Hematopoietic multipotent progenitor cell treated with erythropoietin and hydrocortisone succinate and interleukin-3 and kit ligand, for 15 days (in vitro differentiated cells): Measurements from ENCODE around the gene DNAI4.
"Not testable (repeated sequence)": the region's sequence is repeated elsewhere in the genome, so short reads cannot be mapped to it uniquely, and the experiment has no call there.

Experiments
- DNase-seq: peaks from one replicate; pipeline ENCODE4 v3.0.0-alpha.2; 2015; ENCODE audit warnings: low spot score

DNAI4 gene

DNA sequence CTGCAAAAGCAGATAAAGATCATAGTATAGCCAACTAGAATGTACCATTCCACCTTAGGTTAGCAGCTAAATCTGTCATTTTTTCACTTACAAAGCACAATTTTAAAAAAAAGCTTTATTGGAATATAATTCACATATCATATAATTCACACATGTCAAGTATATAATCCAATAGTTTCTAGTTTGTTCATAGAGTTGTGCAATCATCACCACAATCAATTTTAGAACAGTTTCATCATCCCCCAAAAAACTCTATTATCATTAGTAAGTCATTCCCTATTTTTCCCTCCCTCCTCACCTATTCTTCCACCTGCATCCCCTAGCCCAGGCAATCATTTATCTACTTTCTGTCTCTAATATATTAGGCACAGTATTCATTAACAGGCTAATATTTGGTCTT, 91.5 kb downstream of the DNAI4 start:
- DNase-seq = no peak

DNA sequence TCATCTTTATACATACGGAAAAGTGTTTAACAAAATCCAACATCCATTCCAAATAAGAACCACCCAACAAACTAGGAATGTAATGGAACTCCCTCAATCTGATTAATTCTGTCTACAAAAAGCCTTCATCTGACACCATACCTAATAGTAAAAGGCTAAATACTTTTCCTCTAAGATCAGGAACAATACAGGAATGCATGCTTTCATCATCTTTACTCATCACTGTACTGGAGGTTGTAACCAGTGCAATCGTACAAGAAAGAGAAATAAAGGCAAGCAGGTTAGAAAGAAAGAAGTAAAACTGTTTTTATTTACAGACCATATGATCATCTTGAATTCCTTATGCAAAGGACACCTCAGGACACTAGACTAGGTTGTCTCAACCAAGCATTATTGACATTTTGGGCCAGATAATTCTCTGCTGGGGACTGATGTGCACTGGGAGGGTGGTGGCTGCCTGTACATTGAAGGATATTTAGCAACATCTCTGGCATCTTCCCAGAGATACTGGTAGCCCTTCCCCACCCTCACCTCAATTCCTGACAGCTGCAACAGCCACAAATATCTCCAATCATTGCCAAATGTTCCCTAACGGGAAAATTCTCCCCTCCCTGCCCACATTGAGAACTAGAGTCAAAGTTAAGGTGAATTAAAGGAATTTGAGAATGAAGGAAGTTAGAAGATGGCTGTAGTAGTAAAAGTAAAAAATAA, 93.0 kb downstream of the DNAI4 start:
- no peak for DNase-seq

DNA sequence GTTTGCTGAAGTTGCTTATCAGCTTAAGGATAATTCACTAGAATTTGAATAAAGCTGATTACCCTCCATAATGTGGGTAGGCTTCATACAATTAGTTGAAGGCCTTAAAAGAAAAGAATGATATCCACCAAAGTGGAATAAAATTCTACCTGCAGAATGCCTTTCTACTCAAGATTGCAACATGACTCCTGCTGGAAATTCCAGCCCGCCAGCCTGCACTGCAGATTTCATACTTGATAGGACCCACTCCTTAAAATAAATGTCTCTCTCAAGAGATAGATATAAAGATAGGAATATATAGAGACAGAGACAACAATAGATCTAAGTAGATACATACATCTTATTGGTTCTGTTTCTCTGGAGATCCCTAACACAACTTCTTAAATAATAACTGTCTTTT, 99.9 kb downstream of the DNAI4 start:
- no peak for DNase-seq

DNA sequence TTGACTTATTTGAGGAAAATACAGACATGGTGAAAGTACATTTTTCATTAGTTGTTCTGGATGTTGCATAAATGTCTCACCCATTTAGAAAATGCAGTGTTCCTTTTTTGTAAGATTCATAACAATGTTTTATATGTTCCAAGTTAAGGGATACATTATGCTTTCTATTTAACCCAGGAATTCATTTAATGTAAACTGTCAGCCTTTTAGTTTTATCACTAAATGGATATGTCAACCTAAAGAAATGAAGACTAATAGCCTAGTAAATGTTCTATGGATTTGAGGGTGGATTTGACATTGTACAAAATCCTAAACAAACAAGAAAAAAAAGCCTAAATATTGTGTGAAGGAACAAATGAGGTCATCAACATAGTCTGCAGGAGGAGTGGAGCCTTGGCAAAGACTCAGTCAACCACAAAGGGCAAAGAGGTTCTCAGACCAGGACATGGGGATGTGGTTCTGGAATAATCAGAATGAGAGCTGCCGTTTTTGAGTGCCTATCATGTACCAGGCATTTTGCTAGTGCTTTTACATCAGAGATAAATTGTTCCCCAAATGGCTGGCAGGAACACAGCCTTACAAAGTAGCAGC, 114.8 kb downstream of the DNAI4 start:
- DNase-seq = no peak

DNA sequence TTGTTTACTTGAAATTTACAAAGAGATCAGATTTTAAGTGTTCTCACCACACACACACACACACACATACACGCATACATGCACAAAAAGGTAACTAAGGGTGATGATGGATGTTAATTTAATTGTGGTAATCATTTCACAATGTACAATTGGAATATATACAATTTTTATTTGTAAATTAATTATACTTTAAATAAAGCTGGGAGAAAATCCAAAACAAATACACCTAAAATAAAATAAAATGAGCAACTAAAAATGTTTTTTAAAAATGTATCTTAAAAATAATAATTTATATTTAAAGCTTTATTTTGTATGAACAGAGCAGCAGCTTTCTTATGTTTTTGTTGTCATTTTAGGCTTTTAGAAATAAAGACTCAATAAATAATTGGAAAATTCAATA, 115.4 kb downstream of the DNAI4 start:
- no peak for DNase-seq

DNA sequence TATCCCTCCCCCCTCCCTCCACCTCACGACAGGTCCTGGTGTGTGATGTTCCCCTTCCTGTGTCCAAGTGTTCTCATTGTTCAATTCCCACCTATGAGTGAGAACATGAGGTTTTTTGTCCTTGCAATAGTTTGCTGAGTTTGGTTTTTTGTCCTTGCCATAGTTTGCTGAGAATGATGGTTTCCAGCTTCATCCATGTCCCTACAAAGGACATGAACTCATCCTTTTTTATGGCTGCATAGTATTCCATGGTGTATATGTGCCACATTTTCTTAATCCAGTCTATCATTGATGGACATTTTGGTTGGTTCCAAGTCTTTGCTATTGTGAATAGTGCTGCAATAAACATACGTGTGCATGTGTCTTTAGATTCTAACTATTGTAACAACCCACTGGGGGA, 128.8 kb downstream of the DNAI4 start:
- DNase-seq = not testable (repeated sequence)

DNA sequence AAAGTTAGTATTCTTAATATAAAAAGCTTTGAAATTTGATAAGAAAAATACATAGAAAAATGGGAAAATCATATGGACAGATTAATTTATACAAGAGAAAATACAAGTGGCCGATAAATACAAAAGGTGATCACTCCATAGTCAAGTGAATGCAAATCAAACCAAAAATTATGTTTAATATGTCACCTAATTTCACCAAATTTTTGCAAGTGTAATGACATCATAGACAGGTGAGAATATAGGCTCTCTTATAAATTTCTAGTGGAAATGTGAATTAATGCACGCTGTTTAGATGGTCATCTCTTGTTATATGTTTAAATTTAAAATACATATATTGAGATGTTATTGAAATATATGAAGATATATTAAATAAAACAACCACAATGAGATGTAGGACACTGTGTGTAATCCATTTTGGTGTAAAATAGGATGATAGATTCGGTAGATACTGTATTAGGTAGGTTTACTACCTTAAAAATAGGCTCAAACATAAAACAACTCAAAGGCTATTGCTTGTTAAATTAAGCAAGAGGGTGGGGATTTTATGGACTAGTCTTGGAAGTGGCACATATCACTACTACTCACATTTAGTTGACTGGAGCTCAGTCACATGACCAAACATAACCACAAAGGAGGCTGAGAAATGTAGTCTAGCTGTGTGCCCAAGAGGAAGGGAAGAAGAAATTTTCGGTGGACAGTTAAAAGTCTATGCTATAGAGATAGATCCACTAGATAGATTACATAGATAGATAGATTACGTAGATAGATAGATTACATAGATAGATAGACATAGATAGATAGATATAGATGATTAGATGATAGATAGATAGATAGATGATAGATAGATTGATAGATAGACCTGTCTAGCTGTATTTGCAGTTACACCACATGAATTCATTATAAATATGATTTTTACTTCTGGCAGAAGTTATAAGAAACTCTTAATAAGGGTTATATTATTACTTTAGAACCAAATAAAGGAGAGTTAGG, 132.7 kb downstream of the DNAI4 start:
- no peak for DNase-seq

DNA sequence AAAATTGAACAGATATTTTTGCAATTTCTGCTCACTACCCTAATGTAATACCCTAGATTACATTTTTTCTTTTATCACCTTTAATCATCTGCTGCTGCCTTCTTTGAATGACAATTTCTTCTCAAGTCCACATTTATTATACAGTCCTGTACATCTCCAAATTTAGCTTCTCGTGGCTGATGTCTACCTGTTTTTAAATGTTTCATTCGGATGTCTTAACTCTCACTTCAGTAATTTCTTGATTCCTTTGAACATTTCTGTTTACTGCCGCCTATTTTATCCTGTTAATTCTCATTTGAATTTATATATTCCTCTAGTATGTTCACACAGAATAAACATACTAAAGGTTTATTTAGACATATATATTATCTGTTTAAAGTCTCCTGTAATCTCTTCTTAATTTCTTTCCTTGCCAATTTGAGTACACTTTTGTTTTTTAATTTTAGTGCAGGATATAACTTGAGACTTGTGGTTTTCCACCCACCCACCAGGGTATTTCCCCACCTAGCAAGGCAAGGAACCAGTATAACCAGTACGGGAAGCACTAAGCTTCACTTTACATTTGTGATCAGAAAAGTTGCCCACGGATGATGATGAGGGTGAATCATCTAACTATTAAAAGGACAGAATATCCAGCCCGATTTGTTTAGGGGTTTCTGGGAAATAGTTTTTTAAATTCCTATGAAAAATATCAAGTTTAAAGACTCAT, 136.3 kb downstream of the DNAI4 start:
- DNase-seq = no peak

DNA sequence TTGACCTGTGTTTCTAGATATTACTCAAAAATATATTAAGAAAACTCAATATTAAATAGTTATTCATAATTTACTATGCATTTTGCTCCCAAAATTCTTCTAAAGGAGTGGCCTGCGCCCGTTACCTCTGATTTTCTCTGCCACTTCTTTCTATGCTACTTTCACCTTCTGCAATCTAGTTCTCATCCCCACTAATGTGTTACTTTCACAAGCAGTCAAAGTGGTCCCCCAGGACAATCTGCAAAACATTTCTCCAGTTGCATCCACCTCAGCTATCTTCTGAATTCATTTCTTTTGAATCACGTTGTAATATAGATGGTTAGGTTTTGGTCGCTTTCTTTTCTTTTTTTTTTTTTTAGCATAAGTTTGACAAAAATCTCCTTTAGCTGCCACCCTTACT, 137.0 kb downstream of the DNAI4 start:
- DNase-seq = no peak

DNA sequence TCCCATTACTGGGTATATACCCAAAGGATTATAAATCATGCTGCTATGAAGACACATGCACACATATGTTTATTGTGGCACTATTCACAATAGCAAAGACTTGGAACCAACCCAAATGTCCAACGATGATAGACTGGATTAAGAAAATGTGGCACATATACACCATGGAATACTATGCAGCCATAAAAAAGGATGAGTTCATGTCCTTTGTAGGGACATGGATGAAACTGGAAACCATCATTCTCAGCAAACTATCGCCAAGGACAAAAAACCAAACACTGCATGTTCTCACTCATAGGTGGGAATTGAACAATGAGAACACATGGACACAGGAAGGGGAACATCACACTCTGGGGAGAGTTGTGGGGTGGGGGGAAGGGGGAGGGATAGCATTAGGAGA, 138.9 kb downstream of the DNAI4 start:
- not testable (repeated sequence) for DNase-seq

DNA sequence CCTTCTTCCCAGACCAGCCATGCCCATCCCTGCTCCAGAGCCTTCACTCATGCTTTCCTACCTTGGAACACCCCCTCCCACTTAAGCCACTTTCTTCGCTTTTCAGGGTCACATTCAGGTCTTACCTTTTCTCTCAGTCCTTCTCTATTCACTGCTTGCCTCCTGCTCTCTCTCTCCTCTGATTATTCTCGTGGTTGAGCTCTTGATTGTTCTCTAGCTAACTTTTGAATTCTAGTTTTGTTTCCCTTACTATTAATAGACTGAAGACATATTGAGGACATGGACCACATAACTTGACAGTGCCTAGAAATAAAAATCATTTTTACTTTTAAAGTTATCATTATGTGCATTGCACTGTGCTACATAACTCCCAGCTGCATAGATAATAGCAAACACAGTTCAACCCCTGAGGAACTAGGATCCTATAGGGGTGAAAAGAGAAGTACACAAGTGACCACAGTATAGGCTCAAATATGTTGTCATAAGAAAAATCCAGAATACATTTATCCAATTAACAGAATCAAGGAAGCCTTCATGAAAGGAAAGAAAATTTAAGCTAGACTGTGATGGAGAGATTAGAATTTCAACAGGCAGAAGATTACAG, 145.1 kb downstream of the DNAI4 start:
- no peak for DNase-seq

DNA sequence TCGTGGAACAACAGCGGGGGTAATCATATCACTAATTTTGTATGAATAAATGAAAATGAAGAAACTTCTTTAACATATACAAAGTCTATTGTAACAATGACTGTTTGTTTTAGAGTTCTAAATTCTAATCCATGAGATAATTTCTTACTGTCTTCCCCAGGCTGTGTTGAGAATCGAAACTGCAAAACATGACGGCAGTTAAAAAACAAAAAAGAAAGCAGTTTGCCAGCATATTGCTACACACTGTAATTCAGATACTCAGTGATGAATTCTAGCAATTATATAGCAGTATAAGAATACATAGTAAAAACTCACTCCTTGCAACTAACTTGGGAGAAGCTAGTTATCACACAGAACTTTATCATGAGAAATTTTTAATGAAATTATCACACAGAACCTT, 145.7 kb downstream of the DNAI4 start:
- no peak for DNase-seq

DNA sequence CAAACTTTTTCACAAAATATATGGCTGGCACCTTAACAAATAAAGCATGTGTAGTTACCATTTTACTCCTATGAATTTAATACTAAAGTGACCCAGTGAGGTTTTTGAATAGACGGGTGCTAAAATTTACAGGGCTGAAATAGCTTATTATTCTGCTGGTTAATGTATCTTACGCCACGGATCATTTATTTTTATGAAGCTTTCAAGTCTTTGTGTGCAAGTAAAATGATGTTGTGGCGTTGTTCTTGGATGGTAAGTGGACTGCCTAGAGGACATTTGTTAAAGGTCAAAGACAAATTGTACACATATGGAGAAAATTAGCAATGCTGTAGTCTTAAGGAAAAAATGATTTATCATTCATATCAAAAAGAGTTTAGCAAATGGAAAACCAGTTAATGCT, 146.4 kb downstream of the DNAI4 start:
- no peak for DNase-seq

DNA sequence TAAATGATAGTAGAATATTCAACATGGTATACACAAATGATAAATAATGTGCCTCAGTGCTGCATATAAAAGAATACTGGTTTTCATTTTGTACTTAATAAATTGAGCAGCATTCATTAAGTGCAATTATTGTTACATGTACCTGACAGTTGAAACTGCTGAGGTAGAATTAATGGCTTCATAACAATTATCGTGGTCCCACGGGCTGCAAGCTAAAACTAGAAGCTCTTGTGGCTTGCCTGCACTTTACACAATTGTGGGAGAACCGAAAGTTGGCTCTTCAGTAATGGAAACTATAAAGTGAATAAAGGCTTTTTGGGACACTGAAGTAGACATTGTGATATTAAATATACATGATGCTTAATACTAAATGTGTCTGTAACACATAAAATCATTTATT, 146.8 kb downstream of the DNAI4 start:
- DNase-seq = no peak

DNA sequence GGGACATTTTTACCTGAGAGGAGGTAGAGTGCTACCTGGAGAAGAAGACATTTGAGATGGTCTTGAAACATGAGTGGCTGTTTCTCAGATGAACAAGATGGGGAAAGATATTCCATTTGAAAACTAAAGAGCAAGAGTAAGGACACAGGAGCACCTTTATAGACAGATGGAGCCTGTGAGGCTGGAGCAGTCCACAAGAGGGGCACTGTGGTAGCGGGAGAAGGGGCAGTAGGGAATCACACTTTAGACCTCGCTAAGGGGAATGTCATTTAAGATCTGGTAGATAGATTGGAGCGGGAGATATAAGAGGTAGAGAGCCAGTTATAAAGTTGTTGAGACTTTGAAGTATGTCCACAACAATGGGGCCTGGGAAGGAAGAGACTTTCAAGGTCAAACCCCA, 149.0 kb downstream of the DNAI4 start:
- no peak for DNase-seq

DNA sequence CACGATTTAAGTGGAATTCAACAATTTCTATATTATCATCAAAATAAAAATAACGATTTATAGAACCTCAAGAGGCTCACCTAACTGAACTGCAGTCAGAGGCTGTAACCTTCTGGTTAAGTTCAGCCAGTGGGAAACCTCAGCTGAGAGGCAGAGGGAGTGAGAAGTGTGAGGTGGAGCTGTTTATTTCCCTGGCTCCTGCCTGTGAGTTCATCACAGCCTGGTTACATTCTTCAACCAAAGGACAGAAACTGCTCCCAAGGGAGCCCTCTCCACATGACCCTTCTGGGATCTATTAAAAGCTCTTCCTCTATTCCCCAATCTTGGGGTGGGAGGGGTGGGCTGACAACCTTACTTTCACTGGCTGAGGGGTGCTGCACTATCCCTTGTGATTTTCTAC, 150.2 kb downstream of the DNAI4 start:
- no peak for DNase-seq

DNA sequence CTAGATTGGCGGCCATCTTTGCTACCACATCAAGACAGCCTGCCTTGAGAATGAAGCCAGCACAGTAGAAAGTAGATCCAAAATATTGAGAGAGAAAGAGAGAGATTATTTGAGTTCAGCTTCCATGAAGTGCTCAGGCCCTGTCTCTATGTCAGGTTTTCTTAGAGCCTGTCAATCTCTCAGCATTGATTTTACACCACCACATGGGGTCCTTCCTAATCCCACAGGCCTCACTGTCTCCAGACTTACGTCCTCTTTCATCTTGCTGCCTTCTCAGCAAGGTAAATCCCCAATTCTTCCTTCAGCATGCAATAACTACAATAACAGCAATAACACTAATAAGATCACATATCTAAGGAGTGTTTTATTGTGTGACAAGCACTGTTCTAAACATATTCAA, 151.4 kb downstream of the DNAI4 start:
- DNase-seq = no peak

DNA sequence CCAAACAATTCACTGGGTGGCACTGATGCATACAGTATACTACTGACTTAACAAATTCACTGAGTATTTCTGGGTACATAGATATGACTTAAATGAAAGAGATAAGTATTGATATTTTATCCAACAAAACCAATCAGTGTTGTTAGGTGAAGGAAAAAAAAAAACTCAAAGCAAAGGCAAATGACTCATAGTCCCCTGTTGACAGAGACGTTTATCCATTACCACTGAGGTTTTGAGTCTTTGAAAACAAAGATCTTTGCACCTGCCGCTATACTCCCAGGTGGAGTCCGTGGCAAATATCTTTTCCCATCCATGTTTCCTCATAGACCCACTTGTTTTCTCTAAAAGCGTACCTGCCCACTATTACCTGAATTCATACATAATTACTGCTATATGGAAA, 154.0 kb downstream of the DNAI4 start:
- DNase-seq = no peak

DNA sequence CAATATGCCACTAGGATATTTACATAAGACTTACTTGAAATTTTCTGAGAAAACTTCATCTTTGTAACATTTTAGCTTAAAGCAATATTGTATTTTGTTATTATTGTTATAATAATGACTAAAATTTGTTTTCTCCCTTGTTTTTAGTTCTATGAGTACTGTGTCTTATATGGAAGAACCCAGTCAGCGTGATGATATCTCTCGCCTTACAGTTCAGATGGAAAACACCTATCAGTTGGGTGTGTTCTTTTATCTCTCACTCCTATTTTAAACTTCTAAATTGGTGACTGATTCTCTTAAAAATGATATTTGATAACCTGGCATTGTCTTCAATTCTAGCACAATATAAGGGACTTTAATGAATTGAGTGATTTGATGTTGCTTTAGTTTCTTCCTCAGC, 154.4 kb downstream of the DNAI4 start:
- no peak for DNase-seq

DNA sequence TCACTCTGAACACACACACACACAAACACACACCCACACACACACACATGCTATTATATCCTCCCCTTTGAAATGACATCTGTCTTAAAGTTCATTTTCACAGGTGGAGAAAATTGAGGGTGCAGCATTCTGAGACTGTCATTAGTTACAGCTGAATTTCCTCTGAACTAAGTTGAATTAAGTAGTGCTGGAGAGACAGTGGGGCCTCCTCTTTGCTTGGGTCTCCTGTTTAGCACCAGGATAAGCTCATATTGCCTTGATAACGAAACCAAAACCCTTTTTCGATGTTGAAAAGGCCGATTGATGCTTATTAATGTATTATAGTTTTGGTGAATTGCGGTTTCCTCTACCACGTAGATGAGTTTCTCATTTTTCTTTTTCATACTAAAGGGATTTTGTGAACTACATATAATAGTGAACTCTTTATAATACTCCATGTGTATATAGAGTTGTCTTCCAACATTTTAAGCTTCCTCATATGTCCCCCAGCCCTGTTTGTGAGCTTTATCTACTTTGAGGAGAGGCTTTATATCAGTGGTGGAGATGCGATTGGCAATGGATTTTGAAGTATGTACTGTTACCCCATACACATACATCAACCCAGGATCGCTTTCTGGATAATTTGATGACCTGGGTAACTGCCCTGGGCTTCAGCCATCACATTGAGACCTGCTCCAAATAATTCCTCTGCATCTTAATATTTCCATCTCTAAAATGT, 155.0 kb downstream of the DNAI4 start:
- DNase-seq = no peak

DNA sequence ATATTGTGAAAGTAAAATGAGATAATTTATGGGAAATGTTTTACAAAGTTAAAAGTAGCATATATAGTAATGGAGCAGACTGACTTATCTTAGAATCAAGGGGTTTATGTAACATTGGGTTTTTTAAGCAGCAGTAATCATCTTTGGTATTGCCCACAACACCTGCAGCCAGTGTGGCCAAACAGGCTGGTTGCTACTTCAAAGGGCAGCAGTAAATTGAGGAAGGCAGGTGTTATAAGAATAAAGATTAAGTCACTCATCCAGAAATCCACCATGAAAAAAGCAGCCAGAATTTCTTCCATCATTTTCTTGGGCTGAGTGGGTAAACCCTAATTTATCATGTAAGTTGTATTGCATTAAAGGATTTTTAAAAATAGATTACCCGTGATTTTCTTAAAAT, 155.7 kb downstream of the DNAI4 start:
- DNase-seq = no peak
